Esophagus squamous epithelium (tissue), 5 donors: ENCODE results near the gene C16orf82. TPM values are rescaled to one million over a fixed set of nuclear protein-coding genes. Genes with fewer than 3 reads are reported as not detected.

Experiments used
- DNase-seq: peaks from one replicate; lab custom pipeline; 2025; lab: John Stamatoyannopoulos, UW
- H3K27ac ChIP-seq, 4 donors: fragments of 200-600 bp; sonication (generic); one replicate each; pipeline ENCODE4 v1.5.1; 2016 to 2019; ENCODE audit warnings: mild to moderate bottlenecking in 1 of 4
- H3K27me3 ChIP-seq, 4 donors: fragments of 200-600 bp; sonication (generic); 1 replicate in 3 of 4; 2 replicates in 1 of 4; pipeline versions ENCODE4 v1.5.1 to v1.6.0; 2017 to 2021; ENCODE audit warnings: antibody characterized with exemption in 1 of 4
- H3K36me3 ChIP-seq, 3 donors: fragments of 200-600 bp; sonication (generic); one replicate each; pipeline ENCODE4 v1.5.1; 2016 to 2019
- H3K4me1 ChIP-seq, 3 donors: fragments of 200-600 bp; sonication (generic); one replicate each; pipeline ENCODE4 v1.5.1; 2017 to 2019
- H3K4me3 ChIP-seq, 4 donors: fragments of 200-600 bp; sonication (generic); 1 replicate in 3 of 4; 2 replicates in 1 of 4; pipeline ENCODE4 v1.5.1; 2016 to 2019; ENCODE audit warnings: mild to moderate bottlenecking in 2 of 4, moderate library complexity in 1 of 4
- H3K9me3 ChIP-seq, 3 donors: fragments of 200-600 bp; sonication (generic); one replicate each; pipeline ENCODE4 v1.5.1; 2016 to 2019
- CTCF ChIP-seq, 6 experiments: fragments of 450-650 bp in 4 of 6; fragments of 200-600 bp in 2 of 6; sonication (generic) in 2 of 6; IDR thresholded peaks; one replicate each; pipeline ENCODE4 v1.5.1; 2016 to 2019; ENCODE audit warnings: antibody characterized with exemption in 6 of 6, mild to moderate bottlenecking in 4 of 6, moderate library complexity in 4 of 6
- POLR2A ChIP-seq, 4 donors: fragments of 450-650 bp; IDR thresholded peaks; one replicate each; pipeline ENCODE4 v1.6.1; 2017; ENCODE audit warnings: antibody characterized with exemption in 4 of 4, mild to moderate bottlenecking in 4 of 4, moderate library complexity in 3 of 4
- WGBS, 2 donors: methylation state at CpG; one replicate each; pipeline ENCODE4 v1.1.5; 2018; 5-methylcytosine and 5-hydroxymethylcytosine counted together
- intact Hi-C: fragments of 100-400 bp; cut with DNase I; formaldehyde crosslinking; loops from one replicate; pipeline ENCODE4 v1.15.0; 2022
- total RNA-seq, 4 donors: library from RNA; depleted of rRNA; stranded (reverse); fragments of >200 nt; gene quantifications; one replicate each; pipeline ENCODE4 v1.1.0, GENCODE V29; 2016
- donor health status: DM: yes; HTN: yes; CAD: no.

C16orf82 gene
- total RNA-seq, result not detected

GRCh38 chr16:27066668-27067537 lies at the start of gene C16orf82:
Gene C16orf82 (plus strand): TSS chr16:27066927.
- no peak within 1 kb of the TSS for H3K4me3 ChIP-seq
- TF ChIP-seq POLR2A (IDR thresholded peaks at IDR 0.05), result no peak

GRCh38 chr16:27020031-27020430 lies 46.7 kb upstream of the C16orf82 start:
- no peak for DNase-seq
- H3K27me3 ChIP-seq, result no peaks in the 10 kb centered on the region
- H3K9me3 ChIP-seq, result no peaks in the 10 kb centered on the region
- H3K27ac ChIP-seq, result no peak overlapping the region
- intact Hi-C loops, result no loop called here
- TF ChIP-seq CTCF (IDR thresholded peaks at IDR 0.05) (no peak), POLR2A (IDR thresholded peaks at IDR 0.05) (no peak)
- no peaks in the 10 kb centered on the region for H3K36me3 ChIP-seq
- no peaks in the 10 kb centered on the region for H3K4me1 ChIP-seq
- H3K4me3 ChIP-seq, result no peak overlapping the region
- WGBS, 2 donors, result 65 to 78% methylated on average over 2 of the region's 2 CpGs

More at GRCh38 chr16:27066668-27067537, at the start of gene C16orf82:
- Histone ChIP-seq H3K27me3 (peaks cover 0 to 18% (median 0%) of the 10 kb centered on the region in 4 donors), H3K4me1 (no peaks in the 10 kb centered on the region), H3K36me3 (no peaks in the 10 kb centered on the region), H3K9me3 (no peaks in the 10 kb centered on the region), H3K27ac (no peak within 1 kb of the TSS)
- intact Hi-C loops, result no loop called here
- no peak for DNase-seq
- WGBS, 2 donors, result 64 to 78% methylated on average over 2 of the region's 22 CpGs

DNA sequence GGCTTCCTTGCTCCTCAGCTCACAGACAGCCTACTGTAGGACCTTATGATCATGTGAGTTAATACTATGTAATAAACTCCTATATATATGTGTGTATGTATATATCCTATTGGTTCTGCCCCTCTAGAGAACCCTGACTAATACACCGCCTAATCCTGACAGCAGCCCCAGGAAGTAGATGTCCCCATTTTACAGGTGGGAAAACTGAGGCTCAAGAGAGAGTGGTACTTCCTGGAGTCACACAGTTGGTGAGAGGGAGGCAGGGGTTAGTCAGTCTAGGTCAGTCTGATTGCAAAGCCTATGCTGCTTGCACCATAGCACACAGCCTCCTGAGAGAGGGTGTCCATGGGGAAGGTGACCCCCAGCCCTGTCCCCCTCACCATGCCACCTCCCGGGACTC lies 42.7 kb upstream of the C16orf82 start:
- no peak for DNase-seq
- H3K4me1 ChIP-seq, result no peaks in the 10 kb centered on the region

GRCh38 chr16:27025581-27025980 lies 41.1 kb upstream of the C16orf82 start:
- TF ChIP-seq POLR2A (IDR thresholded peaks at IDR 0.05) (no peak), CTCF (IDR thresholded peaks at IDR 0.05) (no peak)
- DNase-seq, result no peak
- intact Hi-C loops, result no loop called here
- no peaks in the 10 kb centered on the region for H3K4me1 ChIP-seq
- 58 to 81% methylated on average over 6 of the region's 6 CpGs for WGBS, 2 donors
- H3K36me3 ChIP-seq, result no peaks in the 10 kb centered on the region
- no peak overlapping the region for H3K4me3 ChIP-seq
- H3K27ac ChIP-seq, result no peak overlapping the region
- H3K9me3 ChIP-seq, result no peaks in the 10 kb centered on the region
- H3K27me3 ChIP-seq, result no peaks in the 10 kb centered on the region

More for the DNA sequence above, 42.7 kb upstream of the C16orf82 start:
- TF ChIP-seq CTCF (IDR thresholded peaks at IDR 0.05) (no peak), POLR2A (IDR thresholded peaks at IDR 0.05) (no peak)
- WGBS, 2 donors, result 73 to 83% methylated on average over 1 to 2 of the region's 2 CpGs
- Histone ChIP-seq H3K4me3 (no peak overlapping the region), H3K9me3 (no peaks in the 10 kb centered on the region), H3K27ac (no peak overlapping the region), H3K36me3 (no peaks in the 10 kb centered on the region), H3K27me3 (no peaks in the 10 kb centered on the region)
- intact Hi-C loops, result no loop called here

DNA sequence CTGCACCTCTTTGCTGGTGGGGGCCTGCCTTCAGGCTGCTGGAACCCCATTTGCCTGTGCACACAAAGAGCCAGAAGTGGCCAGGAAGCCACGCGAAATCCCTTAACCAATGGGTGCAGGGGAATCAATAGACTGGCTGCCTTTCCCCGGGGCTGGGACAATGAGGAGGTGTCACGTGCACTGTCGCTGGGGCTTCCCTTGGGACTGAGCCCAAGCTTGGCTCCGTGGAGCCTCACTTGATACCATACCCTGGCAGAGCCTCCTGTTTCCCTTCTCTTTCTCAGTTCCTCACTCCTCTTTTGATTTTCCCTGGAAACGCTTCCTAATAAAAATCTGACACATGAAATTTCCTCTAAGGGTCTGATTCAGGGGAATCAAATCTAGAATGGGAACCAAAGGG lies 38.8 kb upstream of the C16orf82 start:
- intact Hi-C loops, result no loop called here
- 63 to 71% methylated on average over 6 of the region's 7 CpGs for WGBS, 2 donors
- TF ChIP-seq CTCF (IDR thresholded peaks at IDR 0.05), result no peak
- TF ChIP-seq POLR2A (IDR thresholded peaks at IDR 0.05), result no peak
- no peak for DNase-seq
- Histone ChIP-seq H3K36me3 (no peaks in the 10 kb centered on the region), H3K4me3 (no peak overlapping the region), H3K27ac (no peak overlapping the region), H3K9me3 (no peaks in the 10 kb centered on the region), H3K4me1 (no peaks in the 10 kb centered on the region), H3K27me3 (no peaks in the 10 kb centered on the region)
